ENCODE measurements around the gene THADA.

DNA sequence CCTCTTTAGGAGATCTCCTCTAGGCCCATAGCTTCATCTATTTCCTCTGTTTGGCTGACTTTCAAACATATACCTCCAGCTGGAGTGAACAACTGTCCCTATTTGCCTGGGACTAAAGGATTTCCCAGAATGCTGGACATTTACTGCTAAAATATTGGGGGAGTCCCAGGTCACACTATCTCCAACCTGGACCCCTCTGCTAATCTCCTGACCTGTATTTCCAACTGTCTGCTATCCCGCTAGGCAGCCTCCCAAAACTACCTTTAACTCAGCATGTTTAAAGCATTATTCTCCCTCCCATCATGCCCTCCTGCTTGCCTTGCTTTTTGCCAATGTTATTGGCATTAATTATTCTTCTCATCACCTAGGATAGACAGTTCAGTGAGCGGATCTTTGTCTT, 77.1 kb downstream of the THADA start:
- TF ChIP-seq CTCF (conservative IDR thresholded peaks at IDR 0.05; ENCODE audit: low read length): no peak
- TF ChIP-seq EZH2phosphoT487 (IDR thresholded peaks at IDR 0.05; ENCODE audit: borderline replicate concordance, low read depth, low read length): no peak

Data from OCI-LY7 (cell line).